Measurements from ENCODE around the gene ADAM12. TPM values are rescaled to one million over a fixed set of nuclear protein-coding genes. Genes with fewer than 3 reads are reported as not detected.
A peak's percentile ranks its signal among the peaks of the same experiment; 100 is the strongest.
"Not testable (repeated sequence)": the region's sequence is repeated elsewhere in the genome, so short reads cannot be mapped to it uniquely, and the experiment has no call there.

Gene ADAM12
- total RNA-seq, 1 donor from 2014 or later = 100 TPM

- peak overlapping the region; percentile 10 for H3K27ac ChIP-seq (ENCODE audit: low read depth, low read length)
- no peak overlapping the region for H3K4me2 ChIP-seq (ENCODE audit: low read length)
- H3K79me2 ChIP-seq (ENCODE audit: insufficient read depth, low read length) = peaks cover 34% of the 10 kb centered on the region
- H3K4me1 ChIP-seq (ENCODE audit: insufficient read depth, low read length) = peaks cover 51% of the 10 kb centered on the region
- no peaks in the 10 kb centered on the region for H3K27me3 Mint-ChIP-seq (ENCODE audit: low read depth, unreplicated experiment)
- no peak overlapping the region for H3K4me3 Mint-ChIP-seq (ENCODE audit: unreplicated experiment)
- peaks cover 2% of the 10 kb centered on the region for H3K9me3 Mint-ChIP-seq (ENCODE audit: unreplicated experiment)
- no peaks in the 10 kb centered on the region for H4K20me1 ChIP-seq (ENCODE audit: insufficient read depth, low read length)
- peaks cover 18% of the 10 kb centered on the region for H3K36me3 Mint-ChIP-seq (ENCODE audit: low read depth, unreplicated experiment)
- H3K9me3 ChIP-seq (ENCODE audit: insufficient read depth, low read depth, low read length) = peaks cover 7% of the 10 kb centered on the region
- H3K4me1 Mint-ChIP-seq (ENCODE audit: low read depth, unreplicated experiment) = peaks cover 33% of the 10 kb centered on the region
- no peak overlapping the region for H3K4me3 ChIP-seq (ENCODE audit: insufficient read depth, low read depth, low read length)
- FAIRE-seq (no peak), DNase-seq (ENCODE audit: low read depth) (no peak)
- no peaks in the 10 kb centered on the region for H3K27me3 ChIP-seq (ENCODE audit: insufficient read depth, low read length)
- no peak overlapping the region for H3K9ac ChIP-seq (ENCODE audit: low read length)
- H3K27ac Mint-ChIP-seq (ENCODE audit: unreplicated experiment) = no peak overlapping the region
- H2AFZ ChIP-seq (ENCODE audit: low read depth, low read length) = no peak overlapping the region
- TF ChIP-seq, protein P1, sequence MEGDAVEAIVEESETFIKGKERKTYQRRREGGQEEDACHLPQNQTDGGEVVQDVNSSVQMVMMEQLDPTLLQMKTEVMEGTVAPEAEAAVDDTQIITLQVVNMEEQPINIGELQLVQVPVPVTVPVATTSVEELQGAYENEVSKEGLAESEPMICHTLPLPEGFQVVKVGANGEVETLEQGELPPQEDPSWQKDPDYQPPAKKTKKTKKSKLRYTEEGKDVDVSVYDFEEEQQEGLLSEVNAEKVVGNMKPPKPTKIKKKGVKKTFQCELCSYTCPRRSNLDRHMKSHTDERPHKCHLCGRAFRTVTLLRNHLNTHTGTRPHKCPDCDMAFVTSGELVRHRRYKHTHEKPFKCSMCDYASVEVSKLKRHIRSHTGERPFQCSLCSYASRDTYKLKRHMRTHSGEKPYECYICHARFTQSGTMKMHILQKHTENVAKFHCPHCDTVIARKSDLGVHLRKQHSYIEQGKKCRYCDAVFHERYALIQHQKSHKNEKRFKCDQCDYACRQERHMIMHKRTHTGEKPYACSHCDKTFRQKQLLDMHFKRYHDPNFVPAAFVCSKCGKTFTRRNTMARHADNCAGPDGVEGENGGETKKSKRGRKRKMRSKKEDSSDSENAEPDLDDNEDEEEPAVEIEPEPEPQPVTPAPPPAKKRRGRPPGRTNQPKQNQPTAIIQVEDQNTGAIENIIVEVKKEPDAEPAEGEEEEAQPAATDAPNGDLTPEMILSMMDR (IDR thresholded peaks at IDR 0.05; ENCODE audit: insufficient read depth, low read depth, low read length) = no peak
- TF ChIP-seq EZH2 (IDR thresholded peaks at IDR 0.05; ENCODE audit: insufficient read depth, low read length) = no peak
- H3K36me3 ChIP-seq (ENCODE audit: insufficient read depth, low read length) = peaks cover 5% of the 10 kb centered on the region
Measured at GRCh38 chr10:126250045-126250444, 138.2 kb downstream of the ADAM12 start.

DNA sequence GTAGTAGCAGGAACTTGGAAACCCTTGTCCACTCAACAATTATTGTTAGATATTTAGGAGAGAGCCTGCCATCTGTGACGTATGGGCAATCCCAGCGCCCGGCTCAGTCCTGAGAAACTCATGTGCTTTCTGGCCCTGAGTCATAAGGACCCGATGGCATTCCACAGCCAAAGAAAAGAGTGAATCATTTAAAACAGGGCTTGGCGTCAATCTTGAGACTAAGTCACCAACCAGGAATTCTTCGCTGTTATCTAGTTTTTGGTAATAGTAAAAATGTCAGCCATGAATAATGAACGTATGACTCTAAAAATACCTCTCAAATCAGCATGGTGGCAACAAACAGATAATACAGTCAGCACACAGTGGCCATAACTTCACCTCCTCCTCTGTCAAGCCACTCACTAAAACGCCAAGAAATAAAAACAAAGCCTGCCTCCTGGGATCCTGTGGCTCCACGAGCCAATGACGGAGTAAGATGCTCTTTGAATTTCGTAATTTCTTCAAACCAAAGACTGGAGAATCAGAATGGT is 140.8 kb downstream of the ADAM12 start:
- DNase-seq (ENCODE audit: low read depth) = peak; percentile 100
- H3K36me3 ChIP-seq (ENCODE audit: insufficient read depth, low read length) = no peaks in the 10 kb centered on the region
- H3K27me3 ChIP-seq (ENCODE audit: insufficient read depth, low read length) = no peaks in the 10 kb centered on the region
- Mint-ChIP-seq H3K4me1 (ENCODE audit: low read depth, unreplicated experiment) (peaks cover 19% of the 10 kb centered on the region), H3K27me3 (ENCODE audit: low read depth, unreplicated experiment) (no peaks in the 10 kb centered on the region), H3K9me3 (ENCODE audit: unreplicated experiment) (peaks cover 2% of the 10 kb centered on the region), H3K27ac (ENCODE audit: unreplicated experiment) (peak overlapping the region; percentile 97), H3K4me3 (ENCODE audit: unreplicated experiment) (peak overlapping the region; percentile 30), H3K36me3 (ENCODE audit: low read depth, unreplicated experiment) (peaks cover 13% of the 10 kb centered on the region)
- H3K9me3 ChIP-seq (ENCODE audit: insufficient read depth, low read depth, low read length) = peaks cover 7% of the 10 kb centered on the region
- H3K4me1 ChIP-seq (ENCODE audit: insufficient read depth, low read length) = peaks cover 57% of the 10 kb centered on the region
- FAIRE-seq = peak; percentile 99
- H3K79me2 ChIP-seq (ENCODE audit: insufficient read depth, low read length) = peaks cover 46% of the 10 kb centered on the region
- TF ChIP-seq, protein P1 (IDR thresholded peaks at IDR 0.05; ENCODE audit: insufficient read depth, low read depth, low read length) = no peak
- TF ChIP-seq EZH2 (IDR thresholded peaks at IDR 0.05; ENCODE audit: insufficient read depth, low read length) = no peak
- H3K27ac ChIP-seq (ENCODE audit: low read depth, low read length) = peak overlapping the region; percentile 99
- H3K4me3 ChIP-seq (ENCODE audit: insufficient read depth, low read depth, low read length) = no peak overlapping the region
- H3K9ac ChIP-seq (ENCODE audit: low read length) = peak overlapping the region; percentile 85
- peak overlapping the region; percentile 50 for H3K4me2 ChIP-seq (ENCODE audit: low read length)
- H4K20me1 ChIP-seq (ENCODE audit: insufficient read depth, low read length) = no peaks in the 10 kb centered on the region
- H2AFZ ChIP-seq (ENCODE audit: low read depth, low read length) = no peak overlapping the region

DNA sequence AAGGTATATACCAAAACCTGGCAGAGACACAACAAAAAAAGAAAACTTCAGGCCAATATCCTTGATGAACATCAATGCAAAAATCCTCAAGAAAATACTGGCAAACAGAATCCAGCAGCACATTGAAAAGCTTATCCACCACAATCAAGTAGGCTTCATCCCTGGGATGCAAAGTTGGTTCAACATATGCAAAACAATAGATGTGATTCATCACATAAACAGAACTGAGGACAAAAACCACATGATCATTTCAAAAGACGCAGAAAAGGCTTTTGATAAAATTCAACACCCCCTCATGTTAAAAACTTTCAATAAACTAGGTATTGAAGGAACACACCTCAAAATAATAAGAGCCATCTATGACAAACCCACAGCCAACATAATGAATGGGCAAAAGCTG is 141.9 kb downstream of the ADAM12 start:
- H3K9me3 Mint-ChIP-seq (ENCODE audit: unreplicated experiment); H4K20me1 ChIP-seq (ENCODE audit: insufficient read depth, low read length); H3K9me3 ChIP-seq (ENCODE audit: insufficient read depth, low read depth, low read length); H3K4me3 Mint-ChIP-seq (ENCODE audit: unreplicated experiment); H3K4me3 ChIP-seq (ENCODE audit: insufficient read depth, low read depth, low read length); H3K36me3 ChIP-seq (ENCODE audit: insufficient read depth, low read length); H3K27me3 ChIP-seq (ENCODE audit: insufficient read depth, low read length); H2AFZ ChIP-seq (ENCODE audit: low read depth, low read length); H3K27me3 Mint-ChIP-seq (ENCODE audit: low read depth, unreplicated experiment): not testable (repeated sequence)
- H3K4me1 ChIP-seq (ENCODE audit: insufficient read depth, low read length) = peaks cover 60% of the 10 kb centered on the region
- peak overlapping the region; percentile 99 for H3K27ac ChIP-seq (ENCODE audit: low read depth, low read length)
- peak overlapping the region; percentile 97 for H3K27ac Mint-ChIP-seq (ENCODE audit: unreplicated experiment)
- peak; percentile 64 for DNase-seq (ENCODE audit: low read depth)
- H3K36me3 Mint-ChIP-seq (ENCODE audit: low read depth, unreplicated experiment) = peaks cover 13% of the 10 kb centered on the region
- H3K9ac ChIP-seq (ENCODE audit: low read length) = peak overlapping the region; percentile 85
- peak; percentile 88 for FAIRE-seq
- peaks cover 50% of the 10 kb centered on the region for H3K79me2 ChIP-seq (ENCODE audit: insufficient read depth, low read length)
- peaks cover 19% of the 10 kb centered on the region for H3K4me1 Mint-ChIP-seq (ENCODE audit: low read depth, unreplicated experiment)
- H3K4me2 ChIP-seq (ENCODE audit: low read length) = peak overlapping the region; percentile 50

Measured in astrocyte (in vitro differentiated cells and primary cell).